ENCODE measurements around the gene PVR. TPM values are rescaled to one million over a fixed set of nuclear protein-coding genes. Genes with fewer than 3 reads are reported as not detected.

PVR gene
- total RNA-seq, 2 donors from 2014 or later = 21.2 to 31.6 TPM

GRCh38 chr19:44646049-44646416 is 2.3 kb downstream of the PVR start:
- Histone ChIP-seq H3K36me3 (ENCODE audit: control insufficient read depth, insufficient read depth, low read length) (peaks cover 38% of the 10 kb centered on the region), H3K9me3 (ENCODE audit: control insufficient read depth, low read length) (no peaks in the 10 kb centered on the region), H3K27me3 (ENCODE audit: control insufficient read depth, insufficient read depth, low read length, poor library complexity, severe bottlenecking) (no peaks in the 10 kb centered on the region), H3K4me1 (ENCODE audit: control insufficient read depth, insufficient read depth, low read length) (no peaks in the 10 kb centered on the region), H3K9ac (ENCODE audit: extremely low read depth, low read length, poor library complexity, severe bottlenecking) (no peak overlapping the region), H3K27ac (ENCODE audit: low read depth, low read length) (no peak overlapping the region), H3K4me3 (ENCODE audit: low read length) (no peak overlapping the region)
- WGBS, 2 experiments (ENCODE audit: insufficient coverage in 1 of 2, insufficient read length in 1 of 2) = 96 to 100% methylated on average over 2 to 3 of the region's 3 CpGs
- peaks cover 17% of the 10 kb centered on the region for H3K27me3 Mint-ChIP-seq (ENCODE audit: insufficient read depth)
- no peak overlapping the region for H3K4me3 Mint-ChIP-seq
- H3K4me1 Mint-ChIP-seq = no peaks in the 10 kb centered on the region
- no peak overlapping the region for H3K27ac Mint-ChIP-seq
- peaks cover 41% of the 10 kb centered on the region for H3K36me3 Mint-ChIP-seq (ENCODE audit: low read depth)
- no peak for TF ChIP-seq CTCF (conservative IDR thresholded peaks at IDR 0.05)
- H3K9me3 Mint-ChIP-seq = no peaks in the 10 kb centered on the region
- DNase-seq = no peak

- Histone ChIP-seq H3K4me1 (ENCODE audit: control insufficient read depth, insufficient read depth, low read length) (no peaks in the 10 kb centered on the region), H3K9ac (ENCODE audit: extremely low read depth, low read length, poor library complexity, severe bottlenecking) (no peak overlapping the region), H3K27ac (ENCODE audit: low read depth, low read length) (no peak overlapping the region), H3K9me3 (ENCODE audit: control insufficient read depth, low read length) (no peaks in the 10 kb centered on the region), H3K36me3 (ENCODE audit: control insufficient read depth, insufficient read depth, low read length) (peaks cover 48% of the 10 kb centered on the region), H3K27me3 (ENCODE audit: control insufficient read depth, insufficient read depth, low read length, poor library complexity, severe bottlenecking) (no peaks in the 10 kb centered on the region), H3K4me3 (ENCODE audit: low read length) (no peak overlapping the region)
- 95 to 96% methylated on average over 31 of the region's 31 CpGs for WGBS, 2 experiments (ENCODE audit: insufficient coverage in 1 of 2, insufficient read length in 1 of 2)
- peaks cover 47% of the 10 kb centered on the region for H3K36me3 Mint-ChIP-seq (ENCODE audit: low read depth)
- no peaks in the 10 kb centered on the region for H3K4me1 Mint-ChIP-seq
- H3K9me3 Mint-ChIP-seq = no peaks in the 10 kb centered on the region
- H3K27ac Mint-ChIP-seq = no peak overlapping the region
- no peak overlapping the region for H3K4me3 Mint-ChIP-seq
- no peak for TF ChIP-seq CTCF (conservative IDR thresholded peaks at IDR 0.05)
- DNase-seq = no peak
- peaks cover 10% of the 10 kb centered on the region for H3K27me3 Mint-ChIP-seq (ENCODE audit: insufficient read depth)
These were observed 3.4 kb downstream of the PVR start for GRCh38 chr19:44647144-44647543.

- Histone ChIP-seq H3K9ac (ENCODE audit: extremely low read depth, low read length, poor library complexity, severe bottlenecking) (no peak overlapping the region), H3K4me1 (ENCODE audit: control insufficient read depth, insufficient read depth, low read length) (no peaks in the 10 kb centered on the region), H3K27me3 (ENCODE audit: control insufficient read depth, insufficient read depth, low read length, poor library complexity, severe bottlenecking) (no peaks in the 10 kb centered on the region), H3K4me3 (ENCODE audit: low read length) (no peak overlapping the region), H3K36me3 (ENCODE audit: control insufficient read depth, insufficient read depth, low read length) (peaks cover 58% of the 10 kb centered on the region), H3K9me3 (ENCODE audit: control insufficient read depth, low read length) (no peaks in the 10 kb centered on the region), H3K27ac (ENCODE audit: low read depth, low read length) (no peak overlapping the region)
- no peaks in the 10 kb centered on the region for H3K9me3 Mint-ChIP-seq
- no peaks in the 10 kb centered on the region for H3K27me3 Mint-ChIP-seq (ENCODE audit: insufficient read depth)
- H3K4me3 Mint-ChIP-seq = no peak overlapping the region
- WGBS, 2 experiments (ENCODE audit: insufficient coverage in 1 of 2, insufficient read length in 1 of 2) = 92% methylated on average over 2 to 3 of the region's 3 CpGs
- peaks cover 58% of the 10 kb centered on the region for H3K36me3 Mint-ChIP-seq (ENCODE audit: low read depth)
- H3K27ac Mint-ChIP-seq = no peak overlapping the region
- DNase-seq = no peak
- no peak for TF ChIP-seq CTCF (conservative IDR thresholded peaks at IDR 0.05)
- no peaks in the 10 kb centered on the region for H3K4me1 Mint-ChIP-seq
These were observed 5.0 kb downstream of the PVR start for GRCh38 chr19:44648631-44649251.

Measured in endodermal cell (in vitro differentiated cells).